GM21381 (cell line): Measurements from ENCODE around the gene SLIT1.

Experiments used
- ATAC-seq: cut with Tn5 transposase; IDR thresholded peaks from one replicate; pipeline ENCODE4 v1.9.1; 2021; ENCODE audit warnings: mild to moderate bottlenecking, moderate library complexity; ENCODE audit not compliant: unreplicated experiment

SLIT1 gene

DNA sequence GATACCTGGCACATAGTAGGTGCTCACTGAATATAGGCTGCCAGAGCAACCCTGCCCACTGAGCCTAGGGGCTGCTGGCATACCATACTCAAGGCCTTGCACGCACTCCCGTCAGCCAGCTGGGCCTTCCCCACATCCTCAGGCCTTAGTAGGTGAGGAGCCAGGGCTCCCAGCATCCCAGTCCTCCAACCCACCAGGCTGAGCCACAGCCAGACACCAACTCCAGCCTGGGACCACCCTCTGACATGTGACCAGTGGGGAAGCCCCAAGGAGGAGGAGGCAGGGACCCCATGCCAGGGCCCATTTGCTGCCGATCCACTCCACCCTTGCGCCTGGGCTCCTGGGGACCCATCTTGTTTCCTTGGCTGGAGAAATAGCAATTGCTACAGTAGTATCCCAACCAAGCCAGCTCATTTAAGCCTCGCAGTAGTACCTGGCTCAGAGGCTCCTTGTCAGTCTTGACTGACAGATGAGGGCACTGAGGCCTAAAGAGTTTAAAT, 11.4 kb downstream of the SLIT1 start:
- ATAC-seq: no peak

DNA sequence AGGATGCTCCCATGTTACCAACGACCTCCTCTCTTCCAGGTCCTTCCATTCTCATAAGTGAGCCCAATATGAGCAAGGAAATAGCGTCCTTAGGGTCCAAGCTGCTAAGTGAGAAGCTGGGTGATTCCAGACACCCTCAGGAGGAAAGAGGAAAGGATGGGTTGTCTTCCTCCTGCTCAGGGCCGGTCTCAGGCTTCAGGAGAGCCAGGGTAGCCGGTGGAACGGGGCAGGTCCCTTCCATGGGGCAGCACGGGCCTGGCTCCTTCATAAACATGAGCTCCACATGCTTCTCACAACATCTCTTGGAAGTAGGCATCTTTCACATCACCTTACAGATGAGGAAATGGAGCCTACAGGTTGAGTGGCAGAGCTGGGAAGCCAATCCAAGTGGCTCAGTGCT, 12.7 kb downstream of the SLIT1 start:
- no peak for ATAC-seq

DNA sequence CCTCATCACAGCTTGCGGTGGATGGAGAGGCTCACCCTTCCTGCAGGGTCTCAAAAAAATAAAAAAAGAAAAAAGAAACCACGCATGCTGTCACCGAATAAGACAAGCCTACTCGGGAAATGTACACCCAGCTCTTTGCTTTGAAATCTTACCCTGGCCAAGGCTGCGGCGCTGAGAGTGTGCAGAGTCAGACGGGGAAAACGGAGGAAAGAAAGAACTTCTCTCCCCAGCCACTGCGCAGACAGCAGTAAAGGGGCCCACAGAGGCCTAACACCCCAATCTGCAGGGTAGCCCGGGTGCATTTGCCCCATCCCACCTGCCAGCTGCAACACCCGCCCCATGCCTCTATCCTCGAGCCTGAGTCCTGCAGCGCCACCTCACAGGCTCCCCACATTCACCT, 14.8 kb downstream of the SLIT1 start:
- no peak for ATAC-seq

DNA sequence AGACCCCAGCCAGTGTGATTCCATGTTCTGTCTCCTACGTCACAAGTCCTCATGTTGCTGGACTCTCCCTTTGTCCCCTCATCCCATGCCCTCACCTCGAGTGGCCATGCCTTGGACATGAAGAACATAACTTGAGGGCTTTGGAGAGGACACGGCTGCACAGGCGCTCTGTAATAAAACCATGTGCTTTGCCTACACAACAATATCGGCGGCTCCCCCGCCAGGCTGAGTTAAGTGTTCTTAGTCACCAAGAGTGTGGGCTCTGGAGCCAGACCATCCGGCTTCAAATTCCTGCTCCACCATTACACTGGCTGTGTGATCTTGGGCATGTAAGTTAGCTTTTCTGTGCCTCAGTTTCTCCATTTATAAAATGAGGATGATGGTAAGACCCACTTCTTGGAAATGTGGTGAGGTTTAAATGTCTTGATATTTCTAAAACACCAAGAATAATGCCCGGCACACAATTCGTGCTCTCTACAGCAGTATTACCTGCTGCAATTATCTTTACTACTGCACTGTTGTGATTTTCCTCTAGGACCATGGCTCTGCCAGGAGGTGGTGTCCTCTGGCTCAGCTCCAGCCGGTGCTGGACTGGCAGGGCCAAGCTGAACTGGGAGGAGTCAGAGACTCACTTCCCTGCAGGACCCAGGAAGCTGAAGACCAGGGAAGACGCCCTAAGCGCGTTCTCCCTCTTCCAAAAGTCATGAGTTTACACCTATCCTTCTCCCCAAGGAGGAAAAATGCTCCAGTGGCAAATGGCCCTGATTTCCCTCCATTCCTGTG, 15.7 kb downstream of the SLIT1 start:
- ATAC-seq: no peak

DNA sequence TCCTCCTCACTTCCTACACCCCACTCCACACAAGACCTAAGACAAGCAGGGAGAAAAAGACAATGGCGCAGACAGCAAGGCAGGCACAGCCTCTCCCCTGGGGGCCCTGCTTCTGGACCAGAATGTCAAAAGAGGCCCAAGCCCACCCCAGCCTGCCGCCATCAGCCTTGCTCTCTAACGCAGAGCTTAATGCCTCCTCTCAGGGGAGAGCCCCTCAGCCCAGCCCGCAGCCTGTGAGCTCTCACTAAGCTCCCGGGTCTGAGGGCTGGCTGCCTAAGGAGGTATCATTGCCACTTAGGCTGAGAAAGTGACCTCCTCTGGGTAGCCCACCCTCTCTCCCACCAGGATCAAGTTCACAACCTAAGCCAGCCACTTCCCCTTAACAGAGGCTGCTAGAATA, 16.7 kb downstream of the SLIT1 start:
- ATAC-seq: no peak

DNA sequence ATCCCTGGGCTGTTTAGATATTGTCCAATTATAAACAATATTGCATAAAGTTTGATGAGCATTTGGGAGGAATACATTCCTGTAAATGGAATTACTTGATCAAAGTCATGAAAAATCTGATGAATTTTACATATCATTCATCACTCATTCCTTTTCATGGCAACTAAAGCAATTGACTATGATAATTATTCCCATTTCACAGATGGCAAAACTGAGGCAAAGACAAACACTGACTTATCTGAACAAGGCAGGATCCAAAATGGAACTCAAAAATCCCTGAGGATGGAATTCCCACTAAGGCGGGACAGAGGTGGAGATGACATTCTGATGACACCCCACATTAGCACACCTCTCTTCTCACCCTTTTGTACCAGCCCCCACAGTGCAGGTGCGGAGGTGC, 17.1 kb downstream of the SLIT1 start:
- ATAC-seq: no peak

DNA sequence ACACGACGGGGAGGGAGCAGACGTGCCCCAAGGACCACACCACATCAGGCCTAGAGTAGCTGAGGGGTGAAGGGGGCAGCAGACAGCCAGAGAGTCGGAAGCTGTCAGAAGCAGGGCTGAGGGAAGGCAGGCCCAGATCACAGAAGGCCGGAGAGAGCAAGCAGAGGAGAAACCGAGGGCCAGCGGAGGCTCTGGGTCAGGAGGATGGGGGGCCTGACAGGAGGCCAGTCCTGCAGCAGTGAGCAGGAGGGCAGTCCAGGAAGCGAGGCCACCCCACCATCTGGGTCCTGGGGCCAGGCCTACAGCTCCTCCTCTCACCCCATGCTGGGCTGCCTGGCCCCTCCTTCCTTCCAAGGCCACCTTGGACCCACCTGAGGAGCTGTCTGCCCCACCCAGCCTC, 20.3 kb downstream of the SLIT1 start:
- no peak for ATAC-seq

DNA sequence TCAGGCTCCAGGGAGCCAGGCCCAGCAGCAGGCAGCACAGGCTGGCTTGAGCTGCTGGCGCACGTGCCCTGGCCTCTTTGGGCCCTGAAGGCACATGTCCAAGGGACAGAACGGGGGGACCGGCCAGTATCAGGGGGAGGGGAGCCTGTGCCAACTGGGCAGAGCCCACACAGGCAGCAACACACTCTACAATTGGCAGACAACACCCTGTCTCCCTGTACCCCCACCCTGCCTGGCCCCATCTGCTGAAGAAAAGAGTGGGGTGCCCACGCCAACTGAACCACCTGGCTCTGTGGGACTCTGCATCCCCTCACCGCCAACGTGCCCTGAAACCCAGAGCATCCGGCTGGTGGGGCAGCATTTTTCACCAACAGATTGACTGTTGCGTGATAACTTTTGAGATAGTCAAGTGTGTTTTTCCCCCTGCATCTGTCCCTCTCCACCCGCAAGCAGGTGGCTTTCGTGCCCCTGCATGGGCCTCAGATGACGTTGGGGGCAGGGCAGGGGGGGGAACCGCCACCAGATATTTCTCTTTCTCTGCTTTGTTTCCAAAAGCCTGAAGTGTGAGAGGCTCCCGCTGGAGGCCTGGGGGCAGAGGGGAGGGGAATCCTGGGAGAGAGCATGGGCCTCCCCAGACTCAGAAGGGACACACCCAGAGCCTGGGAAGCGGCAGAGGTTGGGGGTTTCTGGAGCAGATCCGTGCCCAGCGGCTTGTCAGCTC, 21.8 kb downstream of the SLIT1 start:
- ATAC-seq: no peak

DNA sequence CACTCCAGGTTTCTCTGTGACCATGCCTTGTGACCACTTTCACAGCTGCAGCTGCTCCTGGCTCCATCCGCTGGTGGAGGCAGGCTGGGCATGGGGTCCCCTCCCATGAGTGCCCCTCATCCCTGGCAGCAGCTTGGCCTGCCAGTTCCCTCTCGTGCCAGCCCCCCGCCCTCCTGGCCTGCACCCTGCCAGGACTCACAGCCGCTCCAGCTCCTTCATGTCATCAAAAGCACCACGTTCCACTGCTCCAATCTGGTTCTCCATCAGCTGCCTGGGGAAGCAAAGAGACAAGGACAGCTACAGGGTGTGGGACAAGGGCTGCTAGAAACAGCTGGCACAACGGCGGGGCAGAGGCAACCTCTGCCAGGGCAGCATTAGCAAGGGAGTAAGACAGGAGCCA, 22.6 kb downstream of the SLIT1 start:
- no peak for ATAC-seq

DNA sequence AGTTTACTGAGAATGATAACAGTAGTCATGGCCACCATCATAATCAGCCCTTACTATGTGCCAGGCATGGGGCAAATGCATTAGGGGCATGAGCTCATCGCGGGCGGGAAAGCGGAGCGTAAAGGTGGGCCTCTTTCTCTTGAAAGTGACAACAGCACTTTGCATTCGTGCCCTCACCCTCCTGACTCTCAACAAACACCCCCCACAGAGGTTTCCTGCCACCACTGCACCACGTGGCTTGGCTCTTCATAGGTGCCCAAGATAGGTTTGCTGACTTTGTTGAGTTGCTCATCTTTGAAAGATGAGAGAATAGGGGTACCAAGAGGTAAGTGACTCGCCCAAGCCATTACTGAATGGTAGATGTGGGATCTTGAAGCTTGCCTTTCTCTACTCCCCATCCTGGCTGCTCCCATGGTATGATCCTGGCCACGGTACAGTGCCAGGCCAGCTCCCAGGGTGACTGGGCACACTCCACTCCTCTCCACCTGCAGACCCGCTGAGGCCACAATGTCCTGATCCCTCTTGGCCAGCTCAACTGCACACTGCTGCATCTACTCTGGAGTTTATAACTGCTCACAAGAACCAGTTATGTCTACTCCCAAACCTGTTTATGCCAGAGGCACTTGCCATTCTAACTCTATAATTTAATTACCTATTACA, 26.0 kb downstream of the SLIT1 start:
- no peak for ATAC-seq

DNA sequence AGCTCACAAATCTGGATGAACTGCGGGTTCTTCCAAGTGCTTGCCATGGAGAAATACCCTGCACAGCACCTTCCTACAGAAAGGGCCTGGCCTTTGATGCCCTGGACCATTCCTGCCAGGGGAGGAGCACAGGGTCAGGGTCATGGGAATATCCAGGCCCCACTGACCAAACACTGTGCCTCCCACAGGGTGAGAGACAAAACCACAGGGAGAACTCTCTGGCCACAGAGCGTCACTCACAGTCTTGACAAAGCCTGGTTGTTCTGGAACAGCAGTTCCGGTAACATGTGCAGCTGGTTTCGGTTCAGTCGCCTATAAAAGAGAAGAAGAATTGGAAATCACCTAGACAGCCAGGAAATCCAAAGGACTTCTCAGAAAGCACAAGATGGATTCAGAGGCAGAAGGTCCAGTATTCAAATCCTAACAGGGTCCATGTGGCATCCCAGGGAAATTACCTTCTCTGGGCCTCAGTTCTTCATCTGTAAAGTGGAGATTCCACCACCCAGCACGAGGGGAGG, 28.1 kb downstream of the SLIT1 start:
- ATAC-seq: no peak

DNA sequence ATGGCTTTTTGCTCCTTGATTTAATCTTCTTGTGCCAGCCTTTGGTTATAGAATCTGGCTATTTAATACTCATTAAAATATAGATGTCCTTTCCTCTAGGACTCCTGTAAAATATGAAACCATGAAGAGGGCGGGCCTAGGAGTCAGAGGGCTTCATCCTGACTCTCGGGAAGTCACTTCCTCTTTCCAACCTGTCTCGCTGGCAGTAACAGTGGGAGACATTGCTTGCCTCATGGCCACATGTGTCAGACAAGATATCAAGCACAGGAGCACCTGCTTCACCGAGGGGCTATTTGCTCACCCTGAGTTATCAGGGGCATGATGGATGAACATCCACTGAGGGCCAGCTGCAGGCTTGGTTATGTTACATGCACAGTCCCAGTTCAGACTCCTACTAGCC, 31.0 kb downstream of the SLIT1 start:
- ATAC-seq: no peak

DNA sequence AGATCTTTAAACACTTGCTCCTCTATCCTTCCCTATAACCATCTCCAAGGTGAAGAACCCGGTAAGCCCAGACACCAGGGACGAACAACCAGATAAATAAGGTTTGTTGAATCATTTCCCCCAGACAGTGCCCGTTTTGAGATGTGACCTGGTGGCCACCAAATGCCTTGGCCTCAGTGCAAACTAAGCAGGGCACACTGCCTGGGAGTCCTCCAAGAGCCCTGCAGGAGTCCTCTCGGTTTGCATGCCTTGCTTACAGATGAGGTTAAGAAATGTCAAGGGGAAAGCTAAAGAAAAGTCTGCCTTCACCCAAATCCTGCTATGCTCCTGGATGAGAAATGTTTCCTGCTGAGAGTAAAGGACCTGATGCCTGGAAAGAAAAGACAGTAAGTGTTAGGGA, 31.6 kb downstream of the SLIT1 start:
- ATAC-seq: no peak

DNA sequence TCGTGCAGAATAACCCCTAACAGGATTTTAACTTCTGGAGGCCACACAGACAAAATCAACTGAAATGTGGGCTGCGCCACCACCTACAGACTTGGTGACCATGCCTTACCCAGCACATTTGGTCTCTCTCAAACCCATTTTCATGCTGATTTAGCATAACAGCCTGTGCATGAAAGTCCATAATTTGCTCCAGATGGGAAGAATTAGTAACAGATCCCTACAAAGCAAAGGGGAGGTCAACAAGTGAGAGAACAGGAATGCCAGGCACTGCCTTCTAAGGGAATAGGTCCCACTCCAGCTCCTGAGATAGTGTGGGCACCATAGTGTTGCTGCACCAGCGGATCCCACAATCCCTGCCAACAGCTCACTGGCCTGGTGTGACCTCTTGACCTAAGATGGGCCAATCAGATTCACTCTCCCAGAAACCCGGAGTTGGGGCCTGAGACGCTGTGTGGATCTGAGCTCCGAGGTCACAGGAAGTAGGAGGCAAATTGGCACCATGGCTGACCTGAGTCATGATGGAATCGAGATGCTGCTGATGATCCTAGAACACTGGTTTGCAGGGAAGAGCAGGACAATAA, 32.4 kb downstream of the SLIT1 start:
- ATAC-seq: no peak

DNA sequence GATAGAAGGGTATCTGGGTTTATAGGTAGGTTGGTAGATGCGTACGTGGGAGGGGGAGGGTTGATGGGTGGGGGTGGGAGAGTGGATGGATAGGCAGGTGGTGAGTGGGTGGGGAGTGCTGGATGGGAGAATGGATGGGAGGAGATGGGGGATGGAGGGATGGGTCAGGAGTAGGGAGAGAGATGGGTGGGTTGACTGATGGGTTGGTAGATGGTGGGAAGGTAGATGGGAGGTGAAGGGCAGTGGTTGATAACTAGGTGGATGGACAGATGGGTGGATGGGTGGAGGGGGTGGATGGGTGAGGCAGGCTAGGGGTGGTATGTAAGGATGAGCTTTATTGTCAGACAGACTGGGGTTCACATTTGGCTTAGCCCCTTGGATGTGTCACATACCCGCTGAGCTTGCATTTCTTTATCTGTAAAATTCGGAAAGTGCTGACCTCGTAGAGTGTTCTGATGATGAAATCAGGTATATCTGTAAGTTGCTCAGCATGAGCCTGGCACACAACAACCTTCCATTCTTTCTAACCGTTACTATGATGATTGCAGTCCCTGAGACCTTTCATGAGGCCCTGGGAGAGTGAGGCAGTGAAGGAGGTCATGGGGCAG, 34.3 kb downstream of the SLIT1 start:
- ATAC-seq: no peak

DNA sequence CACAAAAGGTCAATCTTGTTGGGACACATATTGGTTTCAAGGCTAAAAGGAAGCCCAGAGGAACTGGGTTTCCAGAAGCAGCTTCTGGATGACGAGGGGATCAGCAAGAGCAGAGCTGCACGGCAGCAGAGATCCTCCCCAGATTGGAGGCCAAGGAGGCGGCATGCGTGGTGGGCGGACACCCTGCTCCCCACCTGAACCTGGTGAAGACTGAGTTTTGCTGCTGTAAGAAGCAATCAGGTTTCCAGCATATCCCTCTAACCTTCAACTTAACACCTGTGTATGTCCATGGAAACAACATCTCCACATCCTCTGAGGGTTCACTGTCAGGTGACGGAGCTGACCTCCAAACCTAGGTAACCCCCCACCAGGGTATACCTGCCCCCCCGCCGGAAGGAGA, 35.1 kb downstream of the SLIT1 start:
- ATAC-seq: no peak

DNA sequence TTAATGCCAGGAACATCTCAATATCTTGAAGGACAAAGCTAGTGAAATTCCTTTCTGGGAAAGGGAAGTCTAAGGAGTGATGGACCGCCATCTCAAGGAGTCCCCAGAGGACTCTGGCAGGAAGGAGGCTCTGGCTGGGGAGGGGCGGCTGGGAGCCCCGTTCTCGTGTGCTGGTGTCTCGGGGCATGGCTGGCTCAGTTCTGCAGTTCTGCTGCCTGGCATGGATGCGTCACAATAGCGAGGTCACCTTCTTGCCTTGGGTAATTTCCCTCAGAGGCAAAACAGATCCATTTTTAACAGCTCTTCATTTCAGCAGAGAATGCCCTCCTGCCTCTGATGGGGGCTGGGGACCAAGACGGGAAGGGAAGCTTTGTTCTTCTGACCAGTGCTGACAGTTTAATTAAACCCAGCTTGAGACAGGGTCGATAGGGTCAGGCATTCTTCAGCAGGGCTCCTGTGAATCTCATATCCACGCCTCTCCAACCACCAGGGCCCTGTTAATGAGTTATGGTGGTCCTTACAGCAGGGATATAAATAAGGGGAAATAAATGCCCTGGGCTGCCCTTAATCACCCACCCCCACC, 35.7 kb downstream of the SLIT1 start:
- no peak for ATAC-seq

DNA sequence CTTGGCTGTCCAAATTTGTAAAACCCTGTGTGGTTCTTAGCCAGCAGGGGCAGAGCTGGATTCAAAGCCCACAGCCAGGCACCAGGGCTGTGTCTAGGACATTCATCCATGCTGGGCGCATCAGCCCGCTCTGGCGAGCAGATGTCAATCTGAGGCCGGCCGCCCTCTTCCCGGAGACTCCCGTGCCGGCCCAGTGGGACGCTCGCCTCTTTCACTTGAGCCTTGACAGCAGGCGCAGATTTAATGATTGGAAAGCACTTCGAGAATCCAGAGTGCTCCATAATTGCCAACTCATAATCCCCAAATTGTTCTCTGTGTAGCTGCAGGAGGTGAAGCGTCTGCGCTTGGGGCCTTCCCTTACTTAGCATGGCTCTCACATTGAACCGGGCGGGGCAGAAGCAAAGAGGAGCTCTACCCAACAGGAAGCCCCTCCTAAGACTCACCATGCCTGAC, 36.7 kb downstream of the SLIT1 start:
- ATAC-seq: no peak

DNA sequence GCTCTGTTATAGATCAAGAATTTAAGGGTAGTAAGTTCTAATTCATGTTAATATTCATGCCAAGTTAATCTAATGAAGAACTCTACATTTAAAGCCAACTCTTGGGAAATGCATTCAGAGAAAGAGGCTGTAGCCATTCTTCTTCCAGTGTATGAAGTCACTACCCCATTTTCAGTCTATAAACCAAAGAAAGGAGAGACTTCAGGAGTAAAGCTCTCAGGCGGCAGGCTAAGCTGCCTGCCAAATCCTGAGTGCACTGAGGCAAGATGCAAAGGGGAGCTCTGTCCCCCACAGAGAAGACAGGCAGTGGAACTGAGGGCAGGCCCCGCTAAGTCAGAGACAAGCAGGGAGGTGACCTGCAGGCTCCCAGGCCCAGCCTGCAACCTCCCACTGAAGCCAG, 41.5 kb downstream of the SLIT1 start:
- ATAC-seq: no peak

DNA sequence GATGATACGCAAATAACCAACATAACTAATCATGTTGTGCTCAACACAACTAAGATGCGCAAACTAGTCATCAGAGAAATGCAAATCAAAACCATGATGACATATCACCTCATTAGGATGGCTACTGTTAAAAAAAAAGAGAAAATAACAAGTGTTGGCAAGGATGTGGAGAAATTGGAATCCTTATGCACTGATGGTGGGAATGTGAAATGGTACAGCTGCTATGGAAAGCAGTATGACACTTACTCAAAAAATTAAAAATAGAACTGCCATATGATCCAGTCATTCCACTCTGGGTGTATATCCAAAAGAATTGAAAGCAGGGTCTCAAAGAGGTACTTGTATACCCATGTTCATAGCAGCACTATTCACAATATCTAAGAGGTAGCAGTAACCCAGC, 42.9 kb downstream of the SLIT1 start:
- ATAC-seq: no peak
